ENCODE results near the gene SAP30BP.

DNA sequence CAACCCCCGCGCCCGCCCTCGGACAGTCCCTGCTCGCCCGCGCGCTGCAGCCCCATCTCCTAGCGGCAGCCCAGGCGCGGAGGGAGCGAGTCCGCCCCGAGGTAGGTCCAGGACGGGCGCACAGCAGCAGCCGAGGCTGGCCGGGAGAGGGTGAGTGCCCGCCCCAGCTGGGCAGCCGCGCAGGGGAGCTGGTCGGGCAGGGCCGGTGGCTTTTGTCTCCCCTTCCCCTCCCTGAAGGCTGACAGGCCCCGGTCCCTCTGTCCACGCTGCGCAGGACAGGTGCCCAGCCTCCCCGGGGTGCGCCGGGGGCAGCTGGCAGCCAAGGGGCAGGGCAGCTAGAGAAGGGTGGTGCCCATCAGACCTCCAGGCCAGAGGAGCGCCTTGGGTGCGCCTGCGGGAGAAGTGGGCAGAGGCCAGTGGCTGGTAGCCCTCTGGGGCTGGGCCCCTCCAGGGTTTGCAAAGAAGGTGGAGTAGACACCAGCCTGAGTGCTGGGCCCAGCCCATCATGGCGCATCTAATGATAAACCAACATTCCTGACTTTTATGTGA lies 54.4 kb downstream of the SAP30BP start:
- TF ChIP-seq POLR2AphosphoS5 (IDR thresholded peaks at IDR 0.05) (no peak), POLR2A (IDR thresholded peaks at IDR 0.05; ENCODE audit: low read depth) (no peak)
- TF ChIP-seq, protein P1, sequence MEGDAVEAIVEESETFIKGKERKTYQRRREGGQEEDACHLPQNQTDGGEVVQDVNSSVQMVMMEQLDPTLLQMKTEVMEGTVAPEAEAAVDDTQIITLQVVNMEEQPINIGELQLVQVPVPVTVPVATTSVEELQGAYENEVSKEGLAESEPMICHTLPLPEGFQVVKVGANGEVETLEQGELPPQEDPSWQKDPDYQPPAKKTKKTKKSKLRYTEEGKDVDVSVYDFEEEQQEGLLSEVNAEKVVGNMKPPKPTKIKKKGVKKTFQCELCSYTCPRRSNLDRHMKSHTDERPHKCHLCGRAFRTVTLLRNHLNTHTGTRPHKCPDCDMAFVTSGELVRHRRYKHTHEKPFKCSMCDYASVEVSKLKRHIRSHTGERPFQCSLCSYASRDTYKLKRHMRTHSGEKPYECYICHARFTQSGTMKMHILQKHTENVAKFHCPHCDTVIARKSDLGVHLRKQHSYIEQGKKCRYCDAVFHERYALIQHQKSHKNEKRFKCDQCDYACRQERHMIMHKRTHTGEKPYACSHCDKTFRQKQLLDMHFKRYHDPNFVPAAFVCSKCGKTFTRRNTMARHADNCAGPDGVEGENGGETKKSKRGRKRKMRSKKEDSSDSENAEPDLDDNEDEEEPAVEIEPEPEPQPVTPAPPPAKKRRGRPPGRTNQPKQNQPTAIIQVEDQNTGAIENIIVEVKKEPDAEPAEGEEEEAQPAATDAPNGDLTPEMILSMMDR (IDR thresholded peaks at IDR 0.05) = no peak
